HG03045 (cell line): ENCODE data around the gene CTSW.
"Not testable (repeated sequence)": the region's sequence is repeated elsewhere in the genome, so short reads cannot be mapped to it uniquely, and the experiment has no call there.

Source experiments
- ATAC-seq: cut with Tn5 transposase; IDR thresholded peaks from one replicate; pipeline ENCODE4 v1.9.1; 2021; ENCODE audit warnings: mild to moderate bottlenecking, moderate library complexity; ENCODE audit not compliant: unreplicated experiment

The CTSW gene

GRCh38 chr11:65879617-65880016 is at the start of gene CTSW:
Gene CTSW, plus strand, starts transcription at chr11:65879837. Its CDS starts 18 bp downstream, at chr11:65879855.
- no peak for ATAC-seq

GRCh38 chr11:65832231-65832630 is 47.4 kb upstream of the CTSW start:
- ATAC-seq = not testable (repeated sequence)

GRCh38 chr11:65833297-65834030 is 46.2 kb upstream of the CTSW start, which contains the start of gene SNX32:
Gene SNX32, plus strand, starts transcription at chr11:65833963. Its CDS starts 103 bp downstream, at chr11:65834066.
- peak; percentile 94 for ATAC-seq

- no peak for ATAC-seq
Observed at GRCh38 chr11:65834202-65834601, 45.4 kb upstream of the CTSW start.

GRCh38 chr11:65842144-65842543 is 37.5 kb upstream of the CTSW start:
- no peak for ATAC-seq

GRCh38 chr11:65843811-65844210 is 35.8 kb upstream of the CTSW start:
- no peak for ATAC-seq

GRCh38 chr11:65844231-65844872 is 35.3 kb upstream of the CTSW start:
- no peak for ATAC-seq

- ATAC-seq = no peak
Observed at GRCh38 chr11:65847746-65848145, 31.9 kb upstream of the CTSW start.

GRCh38 chr11:65848693-65849092 is 30.9 kb upstream of the CTSW start:
- not testable (repeated sequence) for ATAC-seq

GRCh38 chr11:65849366-65849765 is 30.3 kb upstream of the CTSW start:
- ATAC-seq = no peak

- no peak for ATAC-seq
Observed at GRCh38 chr11:65849771-65850216, 29.8 kb upstream of the CTSW start.

GRCh38 chr11:65850217-65851082 is 29.2 kb upstream of the CTSW start:
- ATAC-seq = no peak

- no peak for ATAC-seq
Observed at GRCh38 chr11:65851083-65851579, 28.5 kb upstream of the CTSW start.

GRCh38 chr11:65851811-65852507 is 27.7 kb upstream of the CTSW start:
- ATAC-seq = no peak

- ATAC-seq = no peak
Observed at GRCh38 chr11:65852508-65853245, 27.0 kb upstream of the CTSW start.

- no peak for ATAC-seq
Observed at GRCh38 chr11:65853246-65853979, 26.2 kb upstream of the CTSW start.

GRCh38 chr11:65854161-65854592 is 25.5 kb upstream of the CTSW start:
- no peak for ATAC-seq

GRCh38 chr11:65854852-65855837 is 24.5 kb upstream of the CTSW start:
- ATAC-seq = no peak
